ENCODE data around the gene GRIK5.

GRIK5 gene

DNA sequence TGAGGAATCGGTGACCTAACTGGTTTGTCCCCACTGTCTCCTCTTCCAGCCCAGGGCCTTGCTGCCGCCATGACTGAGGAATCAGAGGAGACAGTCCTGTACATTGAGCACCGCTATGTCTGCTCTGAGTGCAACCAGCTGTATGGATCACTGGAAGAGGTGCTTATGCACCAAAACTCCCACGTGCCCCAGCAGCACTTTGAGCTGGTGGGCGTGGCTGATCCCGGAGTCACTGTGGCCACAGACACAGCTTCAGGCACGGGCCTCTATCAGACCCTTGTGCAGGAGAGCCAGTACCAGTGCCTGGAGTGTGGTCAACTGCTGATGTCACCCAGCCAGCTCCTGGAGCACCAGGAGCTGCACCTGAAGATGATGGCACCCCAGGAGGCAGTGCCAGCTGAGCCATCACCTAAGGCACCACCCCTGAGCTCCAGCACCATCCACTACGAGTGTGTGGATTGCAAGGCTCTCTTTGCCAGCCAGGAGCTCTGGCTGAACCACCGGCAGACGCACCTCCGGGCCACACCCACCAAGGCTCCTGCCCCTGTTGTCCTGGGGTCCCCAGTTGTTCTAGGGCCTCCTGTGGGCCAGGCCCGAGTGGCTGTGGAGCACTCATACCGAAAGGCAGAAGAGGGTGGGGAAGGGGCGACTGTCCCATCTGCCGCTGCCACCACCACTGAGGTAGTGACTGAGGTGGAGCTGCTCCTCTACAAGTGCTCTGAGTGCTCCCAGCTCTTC, 8.7 kb upstream of the GRIK5 start:
- DNase-seq (ENCODE audit: low read depth in 2 of 3, low spot score in 1 of 3), result no peak

DNA sequence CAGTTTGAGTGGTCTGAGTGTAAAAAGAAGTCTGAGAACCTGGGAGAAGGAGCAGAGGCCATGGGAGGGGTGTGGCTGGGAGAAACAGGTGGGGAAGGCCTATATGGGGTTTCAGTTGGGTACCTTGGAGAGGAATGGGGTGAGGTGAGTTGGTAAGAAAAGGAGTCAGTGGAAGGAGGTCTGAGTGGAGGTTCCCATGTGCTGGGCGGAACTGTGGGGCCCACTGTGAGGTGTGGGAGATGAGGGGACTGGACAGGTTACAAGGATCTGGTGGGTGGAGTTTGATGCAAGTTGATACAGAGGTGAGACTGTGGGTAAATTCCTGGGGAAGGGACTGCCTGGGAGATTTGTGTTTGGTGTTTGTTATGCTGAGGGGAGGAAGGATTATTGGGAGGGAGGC, 8.1 kb upstream of the GRIK5 start:
- no peak for DNase-seq (ENCODE audit: low read depth in 2 of 3, low spot score in 1 of 3)

DNA sequence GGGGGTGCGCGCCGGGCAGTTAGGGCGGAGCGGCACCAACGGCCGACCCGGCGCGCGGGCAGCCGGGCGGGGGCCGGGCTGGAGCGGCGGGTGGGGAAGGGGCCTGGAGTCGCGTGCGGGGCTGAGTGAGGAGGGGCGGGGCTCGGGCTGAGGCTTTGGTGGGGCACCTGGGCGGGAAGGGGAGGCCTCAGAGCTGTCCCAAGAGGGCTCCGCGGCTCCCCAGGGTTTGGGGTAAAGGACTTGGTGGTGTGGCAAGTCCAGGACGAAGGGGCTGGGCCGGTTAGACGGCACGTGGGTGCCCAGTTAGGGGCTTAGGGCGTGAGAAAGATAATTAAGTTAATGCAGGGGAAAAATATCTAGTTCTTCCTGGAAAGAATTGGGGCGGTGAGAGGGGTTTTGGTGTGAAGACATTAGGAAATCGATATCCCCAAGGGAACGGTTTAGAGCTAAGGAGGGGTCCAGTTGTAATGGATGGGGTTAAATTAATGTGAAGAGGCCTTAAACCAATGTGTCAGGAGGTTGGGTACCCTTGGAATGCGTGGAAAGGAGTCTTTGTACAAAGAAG, 6.5 kb upstream of the GRIK5 start:
- peak; percentile 5 to 23 (median 15) for DNase-seq (ENCODE audit: low read depth in 2 of 3, low spot score in 1 of 3)

DNA sequence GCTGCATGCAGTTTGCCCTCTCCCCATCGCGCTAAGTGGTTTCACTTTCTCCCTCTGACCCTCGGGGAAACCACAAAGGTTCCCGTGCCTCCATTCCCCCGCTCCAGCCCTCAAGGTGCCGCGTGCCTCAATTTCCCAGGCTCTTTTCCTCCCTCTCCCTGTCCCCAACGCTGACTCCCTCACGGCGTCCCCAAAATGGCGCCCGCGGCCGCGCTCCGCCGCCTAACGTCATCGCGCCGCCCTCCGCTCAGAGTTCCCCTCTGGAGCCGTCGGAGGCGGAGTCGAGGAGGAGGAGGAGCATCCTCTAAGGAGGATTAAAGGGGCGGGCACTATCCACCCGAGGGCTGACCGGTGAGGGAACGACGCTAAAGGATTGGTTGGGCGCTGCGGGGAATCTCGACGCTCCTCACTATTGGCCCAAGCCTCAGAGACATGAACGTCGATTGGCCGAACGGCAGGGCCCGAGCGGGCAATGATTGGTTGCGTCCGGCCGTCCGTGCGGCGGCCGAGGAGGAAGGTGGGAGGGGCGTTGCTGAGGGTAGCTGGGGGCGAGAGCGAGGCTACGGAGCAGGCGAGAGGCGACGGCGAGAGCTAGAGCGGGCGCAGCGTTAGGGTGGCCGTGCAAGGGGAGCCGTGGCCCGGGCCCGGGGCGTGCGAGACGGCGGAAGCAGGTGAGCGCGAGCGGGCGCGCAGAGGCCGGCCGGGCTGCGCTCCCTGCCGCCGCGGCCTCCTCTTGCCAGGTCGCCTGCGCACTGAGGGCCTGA, 5.8 kb upstream of the GRIK5 start, which contains the start of gene ZNF574:
Gene ZNF574, plus strand, starts transcription at position 551 of the 764 bp plus-strand sequence. CDS start 2,441 bp downstream, outside the sequence.
- peak; percentile 95 to 97 (median 97) for DNase-seq (ENCODE audit: low read depth in 2 of 3, low spot score in 1 of 3)

DNA sequence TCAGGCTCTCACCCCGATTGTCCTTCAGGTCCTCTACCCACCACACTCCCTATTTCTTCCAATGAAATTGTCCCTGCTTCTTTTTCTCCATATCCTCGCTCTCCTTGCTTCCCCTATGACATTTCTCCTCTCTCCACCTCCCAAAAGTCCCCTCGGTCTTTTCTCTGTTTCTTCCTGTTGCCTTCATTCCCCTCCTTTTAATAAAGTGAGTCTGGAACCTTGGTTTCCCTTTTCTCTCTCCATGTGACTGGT, 5.3 kb upstream of the GRIK5 start:
- DNase-seq (ENCODE audit: low read depth in 2 of 3, low spot score in 1 of 3), result no peak

DNA sequence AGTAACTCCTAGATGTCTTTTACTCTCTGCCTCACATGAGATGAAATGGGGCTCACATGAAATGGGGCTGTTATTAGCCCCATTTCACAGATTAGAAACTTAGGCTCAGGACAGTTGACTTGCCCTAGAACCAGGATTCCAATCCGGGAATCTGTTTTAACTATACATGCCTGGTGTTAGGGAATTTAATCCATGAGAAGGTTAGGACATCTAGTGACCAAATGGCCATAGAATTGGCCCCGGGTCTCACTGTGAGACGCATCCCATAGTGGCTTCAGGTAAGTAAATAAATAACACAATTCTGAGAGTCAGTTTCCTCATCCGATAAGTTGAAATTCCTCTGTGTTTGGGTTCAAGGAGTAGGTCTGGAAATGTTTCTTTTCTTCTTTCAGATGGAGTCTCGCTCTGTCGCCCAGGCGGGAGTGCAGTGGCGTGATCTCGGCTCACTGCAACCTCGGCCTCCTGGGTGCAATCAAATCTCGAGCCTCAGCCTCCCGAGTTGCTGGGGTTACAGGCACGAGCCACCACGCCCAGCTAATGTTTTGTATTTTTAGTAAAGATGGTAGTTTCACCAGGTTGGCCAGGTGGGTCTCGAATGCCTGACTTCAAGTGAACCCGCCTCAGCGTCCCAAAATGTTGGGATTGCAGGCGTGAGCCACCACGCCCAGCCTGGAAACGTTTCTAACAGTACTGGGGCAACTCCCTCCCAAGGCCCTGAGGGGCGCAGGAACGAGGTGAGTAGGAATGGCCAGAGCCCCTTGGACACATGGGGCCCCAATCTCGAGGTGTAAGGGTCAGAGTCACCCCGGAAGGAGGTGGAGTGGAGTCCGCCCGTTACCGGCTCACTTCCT, 4.7 kb upstream of the GRIK5 start:
- peak in 1 of 3 donors; percentile 13 for DNase-seq (ENCODE audit: low read depth in 2 of 3, low spot score in 1 of 3)

DNA sequence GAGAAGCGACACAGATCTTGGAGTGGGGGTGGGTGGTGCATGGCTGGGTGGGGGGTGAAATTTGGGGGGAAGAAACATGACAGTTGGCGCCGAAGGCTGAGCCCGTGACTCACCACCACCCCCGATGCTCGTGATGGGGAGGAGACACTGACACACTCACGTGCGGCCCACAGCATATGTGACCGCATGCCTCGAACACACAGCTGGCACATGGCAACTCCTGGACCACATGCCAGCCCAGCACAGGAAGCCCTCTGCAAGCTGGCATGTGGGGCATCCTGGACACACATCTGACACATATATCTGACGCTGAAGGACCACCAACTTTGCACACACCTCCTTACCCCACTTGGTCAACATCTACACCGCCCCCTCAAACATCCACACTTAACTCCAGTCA, 1.2 kb upstream of the GRIK5 start:
- no peak for DNase-seq (ENCODE audit: low read depth in 2 of 3, low spot score in 1 of 3)

DNA sequence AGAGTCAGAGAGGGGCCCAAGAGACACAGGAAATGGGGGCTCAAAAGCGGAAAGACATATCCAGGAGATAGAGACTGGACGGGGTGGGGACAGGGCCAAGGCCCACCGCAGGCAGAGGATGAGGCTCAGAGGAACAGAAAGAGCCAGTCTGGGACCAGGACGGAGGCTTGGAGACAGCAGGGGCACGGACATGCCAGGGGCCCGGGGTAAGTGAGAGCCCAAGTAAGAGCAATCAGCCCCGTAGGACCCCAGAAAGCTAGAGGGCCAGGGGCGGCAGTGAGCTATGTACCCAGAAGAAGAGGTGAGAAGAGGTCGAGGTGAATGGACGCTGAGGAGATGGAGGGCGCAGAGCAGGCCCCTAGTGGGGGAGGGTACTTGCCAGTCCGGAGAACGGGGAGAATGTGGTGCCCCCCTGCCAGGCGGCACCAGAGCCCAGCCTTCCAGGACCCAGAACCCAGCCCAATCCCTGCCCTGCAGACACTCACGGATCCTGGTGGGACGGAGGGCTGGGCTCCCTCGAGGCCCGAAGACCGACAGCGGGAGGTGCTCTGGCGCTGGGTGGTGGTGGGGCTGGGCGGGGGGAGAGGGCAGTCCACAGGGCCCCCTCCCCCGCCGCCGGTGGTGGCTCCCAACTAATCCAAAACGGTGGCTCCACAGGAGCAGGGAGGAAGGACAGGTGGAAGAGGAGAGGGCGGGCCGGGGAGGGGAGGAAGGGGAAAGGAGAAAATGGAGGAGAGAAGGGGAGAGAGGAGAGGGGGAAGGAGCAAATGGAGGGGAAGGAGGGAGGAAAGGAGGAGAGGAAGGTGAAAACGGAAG, 1.0 kb downstream of the GRIK5 start:
- no peak for DNase-seq (ENCODE audit: low read depth in 2 of 3, low spot score in 1 of 3)

DNA sequence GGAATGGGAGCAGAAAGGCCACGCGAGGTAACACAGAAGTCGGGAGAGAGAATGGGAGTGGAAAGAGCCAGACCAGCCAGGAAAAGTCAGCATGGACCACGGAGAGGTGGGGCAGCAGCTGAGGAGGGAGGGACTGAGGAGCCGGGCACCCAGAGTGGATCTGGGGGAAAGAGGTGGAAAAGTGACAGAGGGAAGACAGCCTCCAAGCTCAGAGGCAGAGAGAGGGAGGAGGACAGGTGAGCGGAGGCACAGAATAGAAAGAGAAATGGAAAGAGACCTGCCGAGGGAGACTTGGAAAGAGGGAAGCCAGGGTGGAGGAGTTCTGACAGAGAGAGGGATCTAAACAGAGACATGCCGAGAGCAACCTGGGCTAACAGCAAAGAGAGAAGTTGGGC, 1.6 kb downstream of the GRIK5 start:
- no peak for DNase-seq (ENCODE audit: low read depth in 2 of 3, low spot score in 1 of 3)

DNA sequence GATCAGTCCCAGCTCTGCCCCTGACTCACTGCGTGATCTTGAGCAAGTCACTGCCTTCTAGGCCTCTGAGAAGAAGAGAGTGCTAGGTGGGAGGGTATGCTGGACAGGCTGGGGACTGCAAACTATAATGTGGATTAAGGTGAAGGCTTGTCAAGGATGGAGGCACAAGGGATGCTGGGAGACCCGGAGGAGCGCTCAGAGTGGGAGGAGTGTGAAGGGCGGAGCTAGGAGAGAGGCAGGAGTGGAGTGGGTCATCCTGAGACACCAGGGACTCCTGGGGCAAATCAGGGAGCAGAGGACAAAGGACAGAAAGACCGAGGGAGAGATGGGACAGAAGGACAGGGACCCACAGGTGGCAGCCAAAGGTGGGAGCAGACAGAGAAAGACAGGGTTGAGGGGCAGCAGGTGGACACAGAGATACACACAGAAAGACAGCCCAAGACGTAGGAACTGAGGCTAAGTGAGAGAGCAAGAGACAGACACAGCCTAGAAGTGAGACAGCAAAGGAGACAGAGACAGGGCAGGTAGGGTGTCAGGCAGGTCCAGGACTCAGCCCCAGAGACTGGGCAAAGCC, 2.6 kb downstream of the GRIK5 start:
- DNase-seq (ENCODE audit: low read depth in 2 of 3, low spot score in 1 of 3), result no peak

DNA sequence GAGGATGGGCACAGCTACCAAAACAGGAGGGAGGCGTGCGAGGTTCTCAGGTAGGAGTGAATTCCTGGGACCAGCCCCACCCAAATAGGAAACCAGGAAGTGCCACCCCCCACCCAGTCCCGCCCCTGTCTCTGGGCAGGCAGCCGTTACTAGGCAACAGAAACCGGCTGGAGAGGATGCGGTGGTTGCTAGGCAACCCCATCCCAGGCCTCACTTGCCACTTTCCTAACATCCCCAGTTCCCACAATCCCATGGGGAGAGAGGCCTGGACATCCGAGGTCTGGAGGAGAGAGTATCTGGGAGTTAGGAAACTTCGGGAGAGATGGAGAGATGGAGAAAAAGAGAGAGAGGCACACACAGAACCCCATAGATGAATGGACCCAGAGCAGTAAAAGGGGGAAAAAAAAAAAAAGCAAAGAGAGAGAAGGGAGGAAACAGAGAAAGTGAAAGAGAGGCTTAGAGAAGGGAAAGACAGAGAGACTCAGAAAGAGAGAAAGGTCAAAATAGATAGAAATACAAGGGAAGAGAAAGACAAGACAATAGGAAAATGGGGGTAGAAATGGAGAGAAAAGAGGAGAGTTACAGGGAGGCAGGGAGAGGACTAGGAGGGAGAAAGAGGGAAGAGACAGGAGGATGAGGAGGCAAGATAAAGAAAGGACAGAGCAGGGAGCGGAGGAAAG, 3.8 kb downstream of the GRIK5 start:
- no peak for DNase-seq (ENCODE audit: low read depth in 2 of 3, low spot score in 1 of 3)

DNA sequence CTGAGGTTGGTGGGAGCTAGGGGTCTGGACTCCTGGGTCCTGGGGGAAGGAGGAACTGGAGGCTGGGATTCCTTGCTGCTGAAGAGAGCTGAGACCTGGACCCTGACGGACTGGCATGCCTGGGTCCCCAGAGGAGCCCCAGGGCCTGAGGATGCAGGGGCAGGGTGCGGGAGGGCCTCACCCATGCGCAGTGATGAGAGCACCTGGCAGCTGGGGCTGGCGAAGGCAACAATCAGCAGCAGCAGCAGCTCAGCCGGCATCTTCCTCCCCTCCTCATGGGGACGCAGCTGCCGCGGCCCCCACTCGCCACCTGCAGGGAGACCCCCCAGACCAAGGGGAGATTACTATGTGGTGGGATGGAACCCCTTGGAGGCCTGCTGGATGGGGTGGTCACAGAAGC, 4.5 kb downstream of the GRIK5 start:
- DNase-seq (ENCODE audit: low read depth in 2 of 3, low spot score in 1 of 3), result no peak

DNA sequence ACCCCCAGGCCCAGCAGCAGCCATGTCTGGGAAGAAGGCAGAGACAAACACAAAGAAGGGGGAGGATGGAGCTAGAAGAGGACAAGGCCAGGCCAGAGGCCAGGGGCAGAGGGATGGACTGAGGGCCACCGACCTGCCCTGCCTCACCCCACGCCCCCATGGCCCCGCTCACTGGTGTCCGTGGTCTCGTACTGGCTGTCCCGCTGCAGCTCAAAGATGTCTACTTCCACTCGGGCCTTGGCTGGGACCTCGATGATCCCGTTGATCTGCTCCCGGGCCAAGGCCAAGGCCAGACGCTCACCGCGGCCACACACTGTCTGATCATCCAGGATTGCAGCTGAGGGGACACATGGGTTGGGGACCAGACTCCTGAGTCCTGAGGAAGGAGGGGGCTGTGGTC, 5.0 kb downstream of the GRIK5 start:
- DNase-seq (ENCODE audit: low read depth in 2 of 3, low spot score in 1 of 3), result no peak

DNA sequence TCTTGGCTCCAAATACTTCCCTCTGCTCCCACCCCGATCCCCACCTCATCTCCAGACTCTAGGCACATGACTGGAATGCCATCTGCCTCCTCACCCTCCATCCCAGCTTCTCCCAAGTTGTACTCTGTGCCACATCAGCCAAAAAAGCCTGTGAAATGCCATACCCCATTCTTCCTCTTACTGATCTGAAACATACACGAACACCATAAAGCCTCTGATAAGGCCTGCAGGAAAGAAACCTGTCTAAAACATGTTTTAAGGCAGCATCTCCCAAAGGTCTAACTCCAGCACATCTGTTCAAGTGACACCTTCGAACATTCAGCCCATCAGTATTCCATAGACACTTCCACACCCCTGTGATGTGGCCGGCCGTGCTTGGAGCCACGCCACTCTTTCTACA, 5.6 kb downstream of the GRIK5 start:
- no peak for DNase-seq (ENCODE audit: low read depth in 2 of 3, low spot score in 1 of 3)

DNA sequence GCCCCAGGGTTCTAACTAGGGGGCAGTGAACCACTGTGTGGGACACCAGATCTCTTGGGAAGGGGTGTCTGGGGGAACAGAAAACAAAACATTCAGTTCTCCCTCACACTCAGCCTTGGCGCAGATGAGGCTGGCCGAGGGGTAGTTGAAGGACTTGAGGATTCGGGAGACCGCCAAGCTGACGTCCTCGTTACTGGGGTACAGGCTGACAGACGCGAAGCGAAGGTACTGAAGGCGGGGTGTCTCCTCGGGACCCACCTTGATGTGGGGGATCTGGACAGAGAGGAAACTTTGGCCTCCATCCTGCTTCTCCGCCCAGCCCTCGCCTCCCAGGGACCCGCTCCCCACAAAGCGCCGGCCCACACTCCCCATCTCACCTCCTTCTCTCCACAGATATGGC, 7.6 kb downstream of the GRIK5 start:
- no peak for DNase-seq (ENCODE audit: low read depth in 2 of 3, low spot score in 1 of 3)

DNA sequence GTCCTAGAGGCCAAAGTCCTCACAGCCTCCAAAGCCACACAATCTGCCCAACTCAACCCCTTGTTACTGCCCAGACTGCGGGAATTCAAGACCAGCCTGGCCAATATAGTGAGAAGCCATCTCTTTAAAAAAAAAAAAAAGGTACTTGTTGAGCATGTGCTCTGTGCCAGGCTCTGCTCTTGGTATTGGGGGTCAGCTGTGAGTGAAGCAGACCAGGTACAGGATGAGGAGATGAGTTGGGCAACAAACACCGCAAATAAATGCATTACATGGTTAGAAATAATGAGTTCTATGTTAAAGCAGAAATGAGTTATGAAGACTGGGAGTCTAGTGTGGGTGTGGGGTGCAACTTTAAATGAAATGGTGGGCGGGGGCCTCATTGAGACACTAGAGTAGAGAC, 9.9 kb downstream of the GRIK5 start:
- no peak for DNase-seq (ENCODE audit: low read depth in 2 of 3, low spot score in 1 of 3)

DNA sequence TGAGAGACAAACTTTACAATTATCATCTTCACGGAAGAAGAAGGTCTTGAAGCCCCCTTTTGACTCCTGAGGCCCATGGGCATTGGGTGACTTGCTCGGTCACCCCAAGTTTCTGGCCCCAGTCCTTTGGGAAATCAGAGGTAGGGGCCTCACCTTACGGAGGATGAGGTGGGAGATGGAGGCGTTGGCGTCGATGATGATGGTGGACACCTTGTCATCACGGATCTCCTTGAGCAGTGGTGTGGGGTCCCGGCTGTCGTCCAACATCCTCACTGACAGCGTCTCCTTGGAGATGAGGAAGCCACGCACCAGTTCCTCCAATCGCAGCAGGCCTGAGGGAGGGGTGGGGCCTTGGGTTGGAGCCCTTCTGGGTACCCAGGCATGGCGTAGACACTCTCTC, 10.8 kb downstream of the GRIK5 start:
- no peak for DNase-seq (ENCODE audit: low read depth in 2 of 3, low spot score in 1 of 3)

DNA sequence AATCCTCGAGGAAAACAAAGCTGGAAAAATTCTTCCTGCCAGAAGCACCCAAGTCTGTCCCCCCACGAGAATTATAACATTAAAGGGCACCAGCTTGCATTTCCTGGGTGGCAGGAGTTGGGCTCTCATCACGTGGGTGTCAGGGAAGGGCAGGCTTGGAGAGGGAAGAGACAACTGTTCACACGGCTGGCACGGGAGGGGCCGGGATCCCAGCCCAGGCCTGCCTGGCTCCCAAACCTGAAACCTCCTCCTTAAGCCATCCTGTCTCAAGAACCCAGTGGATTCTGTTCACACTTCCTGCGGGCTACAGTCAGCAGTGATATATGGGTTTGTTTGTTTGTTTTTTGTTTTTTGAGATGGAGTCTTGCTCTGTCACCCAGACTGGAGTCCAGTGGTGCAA, 12.2 kb downstream of the GRIK5 start:
- no peak for DNase-seq (ENCODE audit: low read depth in 2 of 3, low spot score in 1 of 3)

DNA sequence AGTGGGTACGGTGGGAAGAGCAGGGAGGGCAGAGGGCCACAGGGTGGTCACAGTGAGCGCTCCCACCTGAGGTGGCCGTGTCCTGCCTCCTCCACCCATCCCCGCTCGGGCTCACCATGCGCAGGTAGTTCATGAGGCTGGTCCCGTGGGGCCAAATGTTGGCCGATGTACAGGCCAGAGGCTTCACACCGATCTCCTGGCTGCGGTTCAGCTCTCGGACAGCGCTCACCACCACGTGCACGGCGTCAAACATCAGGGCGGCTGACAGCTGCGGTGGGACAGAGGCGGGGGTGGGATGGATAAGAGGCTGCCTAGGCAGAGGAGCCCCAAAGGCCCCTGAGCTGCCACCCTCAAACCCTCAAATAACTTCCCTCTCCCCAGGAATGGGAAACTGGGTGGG, 15.8 kb downstream of the GRIK5 start:
- no peak for DNase-seq (ENCODE audit: low read depth in 2 of 3, low spot score in 1 of 3)
